GM18858 (cell line): ENCODE results near the gene SLC36A1.
"Not testable (repeated sequence)": the region's sequence is repeated elsewhere in the genome, so short reads cannot be mapped to it uniquely, and the experiment has no call there.

ENCODE experiments used
- ATAC-seq: cut with Tn5 transposase; IDR thresholded peaks from one replicate; pipeline ENCODE4 v1.9.1; 2021; ENCODE audit not compliant: unreplicated experiment

The SLC36A1 gene

GRCh38 chr5:151483176-151483575, 35.8 kb downstream of the SLC36A1 start:
- ATAC-seq: no peak

GRCh38 chr5:151483647-151484046, 36.2 kb downstream of the SLC36A1 start:
- ATAC-seq: no peak

- ATAC-seq: no peak
These were observed 40.1 kb downstream of the SLC36A1 start for GRCh38 chr5:151487544-151487943.

GRCh38 chr5:151490627-151491026, 43.2 kb downstream of the SLC36A1 start:
- no peak for ATAC-seq

GRCh38 chr5:151491062-151491461, 43.7 kb downstream of the SLC36A1 start:
- no peak for ATAC-seq

- ATAC-seq: no peak
These were observed 45.3 kb downstream of the SLC36A1 start for GRCh38 chr5:151492729-151493128.

- ATAC-seq: no peak
These were observed 46.3 kb downstream of the SLC36A1 start for GRCh38 chr5:151493665-151494064.

- no peak for ATAC-seq
These were observed 47.9 kb downstream of the SLC36A1 start for GRCh38 chr5:151495320-151495719.

- ATAC-seq: no peak
These were observed 48.7 kb downstream of the SLC36A1 start for GRCh38 chr5:151496041-151496484.

GRCh38 chr5:151497391-151498002, 50.1 kb downstream of the SLC36A1 start:
- ATAC-seq: no peak

GRCh38 chr5:151498395-151499155, 51.2 kb downstream of the SLC36A1 start:
- ATAC-seq: no peak

GRCh38 chr5:151499501-151500035, 52.2 kb downstream of the SLC36A1 start:
- ATAC-seq: no peak

- ATAC-seq: peak; percentile 59
These were observed 56.6 kb downstream of the SLC36A1 start for GRCh38 chr5:151504006-151504405.

GRCh38 chr5:151508308-151508707, 60.9 kb downstream of the SLC36A1 start:
- ATAC-seq: not testable (repeated sequence)

- no peak for ATAC-seq
These were observed 61.8 kb downstream of the SLC36A1 start for GRCh38 chr5:151509231-151509630.

GRCh38 chr5:151509836-151510235, 62.4 kb downstream of the SLC36A1 start:
- ATAC-seq: no peak

- no peak for ATAC-seq
These were observed 69.9 kb downstream of the SLC36A1 start for GRCh38 chr5:151517122-151517920.

GRCh38 chr5:151520294-151520693, 72.9 kb downstream of the SLC36A1 start:
- ATAC-seq: no peak

GRCh38 chr5:151522226-151522625, 74.8 kb downstream of the SLC36A1 start:
- no peak for ATAC-seq

GRCh38 chr5:151523335-151523734, 75.9 kb downstream of the SLC36A1 start:
- peak; percentile 88 for ATAC-seq

- no peak for ATAC-seq
These were observed 80.8 kb downstream of the SLC36A1 start for GRCh38 chr5:151528153-151528552.
